Osteocyte (in vitro differentiated cells): ENCODE results near the gene FGF2. TPM values are rescaled to one million over a fixed set of nuclear protein-coding genes. Genes with fewer than 3 reads are reported as not detected.

Source experiments
- DNase-seq: peaks from one replicate; pipeline ENCODE4 v3.0.0; 2021; ENCODE audit warnings: mixed read lengths; ENCODE audit not compliant: unreplicated experiment; ENCODE audit errors: extremely low spot score
- H3K27ac Mint-ChIP-seq: one replicate; pipeline ENCODE4 v1.8.0; 2021; ENCODE audit warnings: mild to moderate bottlenecking, mixed read lengths; ENCODE audit not compliant: unreplicated experiment
- H3K27me3 Mint-ChIP-seq: one replicate; pipeline ENCODE4 v1.8.0; 2021; ENCODE audit warnings: mixed read lengths; ENCODE audit not compliant: unreplicated experiment
- H3K36me3 Mint-ChIP-seq: one replicate; pipeline ENCODE4 v1.8.0; 2021; ENCODE audit warnings: mixed read lengths; ENCODE audit not compliant: unreplicated experiment
- H3K4me1 Mint-ChIP-seq: one replicate; pipeline ENCODE4 v1.8.0; 2021; ENCODE audit warnings: mixed read lengths; ENCODE audit not compliant: unreplicated experiment
- H3K4me3 Mint-ChIP-seq: one replicate; pipeline ENCODE4 v1.8.0; 2021; ENCODE audit warnings: mild to moderate bottlenecking, moderate library complexity, mixed read lengths; ENCODE audit not compliant: unreplicated experiment
- H3K9me3 Mint-ChIP-seq: one replicate; pipeline ENCODE4 v1.8.0; 2021; ENCODE audit warnings: mixed read lengths; ENCODE audit not compliant: unreplicated experiment
- CTCF ChIP-seq: fragments of 200-600 bp; sonication (generic); IDR thresholded peaks from 2 replicates; pipeline ENCODE4 v1.5.0; 2021; ENCODE audit warnings: antibody characterized with exemption, mild to moderate bottlenecking, moderate library complexity
- total RNA-seq: library from RNA; stranded (reverse); gene quantifications from 2 replicates; pipeline ENCODE4 v1.2.1, GENCODE V29; 2021

Gene FGF2
- total RNA-seq, 1 donor from 2014 or later = 29.2 TPM

DNA sequence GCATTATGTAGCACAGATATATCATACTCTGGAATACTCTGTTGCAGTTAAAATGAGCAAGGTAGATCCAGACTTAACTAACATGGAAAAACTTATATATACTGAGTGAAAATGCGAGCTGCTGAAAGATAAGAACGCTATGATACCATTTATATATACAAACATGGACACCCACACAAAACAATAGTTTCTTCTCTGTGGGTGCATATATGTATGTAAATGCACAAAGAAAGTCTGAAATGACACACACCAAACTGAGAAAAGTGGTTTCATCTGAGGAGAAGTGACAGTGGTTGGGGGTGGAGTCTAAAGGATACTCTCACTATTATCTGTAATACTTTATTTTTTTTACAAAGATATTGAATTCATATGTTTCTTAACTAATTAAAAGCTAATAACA, 12.2 kb upstream of the FGF2 start:
- no peaks in the 10 kb centered on the region for H3K9me3 Mint-ChIP-seq
- peaks cover 16% of the 10 kb centered on the region for H3K4me1 Mint-ChIP-seq
- H3K27me3 Mint-ChIP-seq = no peaks in the 10 kb centered on the region
- no peak overlapping the region for H3K27ac Mint-ChIP-seq
- no peak for DNase-seq
- no peaks in the 10 kb centered on the region for H3K36me3 Mint-ChIP-seq
- no peak for TF ChIP-seq CTCF
- no peak overlapping the region for H3K4me3 Mint-ChIP-seq

DNA sequence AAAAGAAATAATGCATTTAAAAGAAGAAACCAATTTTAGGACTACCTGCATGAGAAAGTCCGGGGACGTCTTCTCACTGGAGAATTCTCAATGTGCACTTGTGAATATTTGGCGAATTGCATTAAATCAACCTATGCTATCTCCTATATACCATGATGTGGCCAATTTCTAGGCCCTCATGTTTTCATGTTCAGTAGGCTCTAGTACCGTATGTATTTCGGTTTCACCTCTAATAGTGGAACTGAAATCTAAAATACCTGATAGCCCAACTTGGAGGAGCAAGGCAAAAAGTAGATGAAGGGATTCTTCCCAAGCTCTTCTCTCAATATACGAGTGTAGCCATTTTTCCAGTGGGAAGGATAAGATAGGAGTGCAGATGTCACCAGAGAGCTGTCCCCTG, 11.4 kb upstream of the FGF2 start:
- H3K4me3 Mint-ChIP-seq = no peak overlapping the region
- no peaks in the 10 kb centered on the region for H3K36me3 Mint-ChIP-seq
- TF ChIP-seq CTCF = no peak
- peaks cover 16% of the 10 kb centered on the region for H3K4me1 Mint-ChIP-seq
- DNase-seq = no peak
- H3K27ac Mint-ChIP-seq = no peak overlapping the region
- no peaks in the 10 kb centered on the region for H3K27me3 Mint-ChIP-seq
- H3K9me3 Mint-ChIP-seq = no peaks in the 10 kb centered on the region

DNA sequence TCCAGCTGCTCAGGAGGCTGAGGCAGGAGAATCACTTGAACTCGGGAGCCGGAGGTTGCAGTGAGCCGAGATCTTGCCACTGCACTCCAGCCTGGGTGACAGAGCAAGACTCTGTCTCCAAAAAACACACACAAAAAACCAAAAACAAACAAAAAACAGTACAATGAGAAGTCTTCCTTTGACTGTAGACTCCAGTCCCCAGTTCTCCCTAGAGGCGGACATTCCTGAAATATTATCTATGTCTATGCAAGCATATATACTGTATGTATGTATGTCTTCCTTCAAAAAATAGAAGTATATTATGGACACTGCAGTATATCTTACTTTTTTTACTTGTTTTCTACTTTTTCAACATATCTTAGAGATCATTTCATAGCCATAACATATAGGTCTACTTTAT, 10.2 kb upstream of the FGF2 start:
- no peak overlapping the region for H3K4me3 Mint-ChIP-seq
- no peak for TF ChIP-seq CTCF

DNA sequence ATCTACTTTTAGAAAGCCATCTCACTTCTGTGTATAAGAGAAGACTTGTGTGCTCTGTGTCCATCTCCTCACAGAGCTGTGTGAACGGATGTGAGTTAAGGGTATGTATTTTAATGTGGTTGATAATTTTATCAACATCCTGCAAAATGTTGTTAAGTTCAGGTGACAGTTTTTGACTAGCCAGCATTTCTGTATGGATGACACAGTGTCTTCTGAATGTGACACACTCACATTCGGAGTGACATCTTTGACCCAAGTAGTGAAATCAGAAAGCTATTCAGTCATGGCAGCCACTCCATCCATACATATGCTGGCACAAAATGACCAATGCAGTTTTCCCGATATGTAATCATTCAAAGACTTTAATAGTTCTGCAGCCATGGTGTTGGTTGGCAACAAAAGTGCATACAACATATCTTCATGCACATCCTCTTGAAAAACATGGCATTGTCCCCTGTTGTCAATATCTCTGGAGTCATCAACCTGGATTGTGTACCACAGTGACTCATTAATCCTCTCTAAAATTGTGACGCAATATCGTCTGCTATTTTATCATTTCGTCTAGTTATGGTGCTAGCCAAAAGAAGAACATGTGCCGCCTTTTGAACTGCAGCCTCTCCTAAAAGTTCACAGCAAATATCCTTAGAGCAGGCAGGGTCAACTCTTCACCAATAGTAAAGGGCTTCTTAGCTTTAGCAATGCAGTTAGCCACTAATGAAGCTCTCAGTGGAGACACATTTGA, 6.8 kb upstream of the FGF2 start:
- no peaks in the 10 kb centered on the region for H3K27me3 Mint-ChIP-seq
- peaks cover 3% of the 10 kb centered on the region for H3K9me3 Mint-ChIP-seq
- no peak for TF ChIP-seq CTCF
- H3K4me1 Mint-ChIP-seq = peaks cover 9% of the 10 kb centered on the region
- no peaks in the 10 kb centered on the region for H3K36me3 Mint-ChIP-seq
- no peak overlapping the region for H3K4me3 Mint-ChIP-seq
- H3K27ac Mint-ChIP-seq = no peak overlapping the region
- DNase-seq = no peak

More for the DNA sequence above, 10.2 kb upstream of the FGF2 start:
- Mint-ChIP-seq H3K36me3 (no peaks in the 10 kb centered on the region), H3K4me1 (peaks cover 9% of the 10 kb centered on the region), H3K27ac (peak overlapping the region; percentile 44), H3K27me3 (no peaks in the 10 kb centered on the region), H3K9me3 (no peaks in the 10 kb centered on the region)
- no peak for DNase-seq

- Mint-ChIP-seq H3K4me1 (peaks cover 12% of the 10 kb centered on the region), H3K27me3 (no peaks in the 10 kb centered on the region), H3K9me3 (peaks cover 3% of the 10 kb centered on the region), H3K27ac (no peak overlapping the region), H3K36me3 (no peaks in the 10 kb centered on the region), H3K4me3 (no peak overlapping the region)
- no peak for DNase-seq
- no peak for TF ChIP-seq CTCF
Measured at GRCh38 chr4:122821092-122821491, 5.5 kb upstream of the FGF2 start.
